GM19238 (cell line): ENCODE data around the gene TELO2.
"Not testable (repeated sequence)": the region's sequence is repeated elsewhere in the genome, so short reads cannot be mapped to it uniquely, and the experiment has no call there.

Source experiments
- DNase-seq: peaks from one replicate; pipeline ENCODE4 v3.0.0; 2011; ENCODE audit warnings: low spot score; ENCODE audit not compliant: insufficient read length

TELO2 gene

GRCh38 chr16:1475552-1476114, 17.5 kb upstream of the TELO2 start:
- DNase-seq = no peak

- no peak for DNase-seq
Observed at GRCh38 chr16:1477033-1477432, 16.1 kb upstream of the TELO2 start.

GRCh38 chr16:1478937-1479336, 14.2 kb upstream of the TELO2 start:
- DNase-seq = not testable (repeated sequence)

GRCh38 chr16:1481906-1482835, 11.0 kb upstream of the TELO2 start:
- no peak for DNase-seq

- no peak for DNase-seq
Observed at GRCh38 chr16:1485847-1486496, 7.2 kb upstream of the TELO2 start.

GRCh38 chr16:1486551-1487390, 6.4 kb upstream of the TELO2 start:
- DNase-seq = no peak

GRCh38 chr16:1487395-1488053, 5.6 kb upstream of the TELO2 start:
- no peak for DNase-seq

GRCh38 chr16:1488054-1488601, 5.0 kb upstream of the TELO2 start:
- DNase-seq = no peak

- no peak for DNase-seq
Observed at GRCh38 chr16:1488619-1489018, 4.5 kb upstream of the TELO2 start, which contains the start of gene PTX4. Gene PTX4 (minus strand): TSS chr16:1488944. CDS start chr16:1488909, 35 bp downstream.

- no peak for DNase-seq
Observed at GRCh38 chr16:1489077-1489476, 4.1 kb upstream of the TELO2 start.

- DNase-seq = no peak
Observed at GRCh38 chr16:1491327-1491726, 1.8 kb upstream of the TELO2 start.

- no peak for DNase-seq
Observed at GRCh38 chr16:1492082-1492922, 858 bp upstream of the TELO2 start.

GRCh38 chr16:1493746-1494094, 560 bp downstream of the TELO2 start:
- no peak for DNase-seq

GRCh38 chr16:1494129-1494640, 1.0 kb downstream of the TELO2 start:
- no peak for DNase-seq

- DNase-seq = no peak
Observed at GRCh38 chr16:1494711-1495110, 1.6 kb downstream of the TELO2 start.

GRCh38 chr16:1495211-1495888, 2.2 kb downstream of the TELO2 start:
- DNase-seq = no peak

GRCh38 chr16:1495889-1496262, 2.7 kb downstream of the TELO2 start:
- DNase-seq = no peak

GRCh38 chr16:1496464-1496863, 3.3 kb downstream of the TELO2 start:
- no peak for DNase-seq

- DNase-seq = no peak
Observed at GRCh38 chr16:1497014-1497598, 3.9 kb downstream of the TELO2 start.
